Uterus (tissue), 4 donors: ENCODE results near the gene KRTAP10-3. TPM values are rescaled to one million over a fixed set of nuclear protein-coding genes. Genes with fewer than 3 reads are reported as not detected.
"Not testable (repeated sequence)": the region's sequence is repeated elsewhere in the genome, so short reads cannot be mapped to it uniquely, and the experiment has no call there.

Experiments
- DNase-seq, 2 donors: peaks; one replicate each; pipeline ENCODE4 v3.0.0-alpha.2; 2019 to 2020
- H3K27ac ChIP-seq, 2 donors: fragments of 200-600 bp; sonication (generic); 1 replicate in 1 of 2; 2 replicates in 1 of 2; pipeline ENCODE4 v1.5.1; 2016 to 2018
- H3K27me3 ChIP-seq, 2 donors: fragments of 200-600 bp; sonication (generic); one replicate each; pipeline ENCODE4 v1.5.1; 2018 to 2019; ENCODE audit warnings: control low read depth in 1 of 2
- H3K36me3 ChIP-seq, 2 donors: fragments of 200-600 bp; sonication (generic); one replicate each; pipeline ENCODE4 v1.5.1; 2019; ENCODE audit warnings: control low read depth in 1 of 2
- H3K4me1 ChIP-seq, 2 donors: fragments of 200-600 bp; sonication (generic); one replicate each; pipeline ENCODE4 v1.5.1; 2018 to 2019; ENCODE audit warnings: control low read depth in 1 of 2
- H3K4me3 ChIP-seq, 2 donors: fragments of 200-600 bp; sonication (generic); 1 replicate in 1 of 2; 2 replicates in 1 of 2; pipeline ENCODE4 v1.5.1; 2018 to 2019; ENCODE audit warnings: mild to moderate bottlenecking in 1 of 2
- H3K9me3 ChIP-seq, 2 donors: fragments of 200-600 bp; sonication (generic); one replicate each; pipeline ENCODE4 v1.5.1; 2019; ENCODE audit warnings: control low read depth in 1 of 2
- POLR2A ChIP-seq, 2 donors: fragments of 450-650 bp; IDR thresholded peaks; one replicate each; pipeline ENCODE4 v1.6.1; 2016; ENCODE audit warnings: antibody characterized with exemption in 2 of 2, mild to moderate bottlenecking in 1 of 2, moderate library complexity in 1 of 2
- intact Hi-C: fragments of 100-400 bp; cut with DNase I; formaldehyde crosslinking; loops from one replicate; pipeline ENCODE4 v1.15.1; 2023; ENCODE audit warnings: low total_unique reads
- total RNA-seq, 4 donors: library from RNA; depleted of rRNA in 3 of 4; stranded (reverse); fragments of >200 nt in 3 of 4; gene quantifications; one replicate each; pipeline versions ENCODE4 v1.1.0 to v1.2.4, GENCODE V29; 2014 to 2023
- TF ChIP-seq, protein P1 (sequence below), 4 experiments: fragments of 200-600 bp in 2 of 4; fragments of 450-650 bp in 2 of 4; sonication (generic) in 2 of 4; IDR thresholded peaks; one replicate each; pipeline ENCODE4 v1.5.1; 2016 to 2019; ENCODE audit warnings: antibody characterized with exemption in 4 of 4, mild to moderate bottlenecking in 2 of 4, moderate library complexity in 1 of 4
- donor health status: DM: yes; HTN: yes; CAD: no.

The KRTAP10-3 gene
- total RNA-seq, 4 donors from 2014 or later, result not detected

DNA sequence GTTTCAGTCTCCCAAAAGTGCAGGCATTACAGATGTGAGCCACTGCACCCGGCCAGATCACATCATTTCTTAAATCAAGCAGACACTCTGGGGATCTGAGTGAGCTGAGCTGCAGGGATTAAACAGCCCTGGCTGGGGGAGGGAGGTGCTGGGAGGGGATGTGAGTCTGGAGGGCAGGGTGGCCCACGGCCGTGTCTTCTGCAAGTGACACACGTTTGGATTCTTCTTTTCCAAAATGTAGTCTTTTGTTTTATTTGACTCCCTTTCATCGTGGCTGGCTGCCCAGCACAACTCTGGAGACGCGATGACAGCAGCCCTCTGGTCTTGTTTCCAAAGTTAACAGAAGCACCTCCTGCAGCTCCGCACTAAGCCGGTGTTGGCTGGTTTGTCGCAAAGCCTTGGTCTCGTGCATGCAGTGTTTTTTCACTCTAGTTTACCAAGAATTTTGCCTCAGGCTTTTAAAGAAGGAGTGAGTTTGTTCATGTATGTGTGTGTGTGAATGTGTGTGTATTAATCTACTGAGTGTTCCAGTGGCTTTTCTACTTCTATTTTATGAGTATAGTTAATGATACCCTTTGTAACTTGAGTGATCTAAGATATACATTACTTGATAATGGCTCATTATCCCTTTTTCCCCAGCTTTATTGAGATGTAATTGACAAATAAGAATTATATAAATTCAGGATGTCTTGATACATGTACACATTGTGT is 24.6 kb upstream of the KRTAP10-3 start:
- TF ChIP-seq, protein P1, sequence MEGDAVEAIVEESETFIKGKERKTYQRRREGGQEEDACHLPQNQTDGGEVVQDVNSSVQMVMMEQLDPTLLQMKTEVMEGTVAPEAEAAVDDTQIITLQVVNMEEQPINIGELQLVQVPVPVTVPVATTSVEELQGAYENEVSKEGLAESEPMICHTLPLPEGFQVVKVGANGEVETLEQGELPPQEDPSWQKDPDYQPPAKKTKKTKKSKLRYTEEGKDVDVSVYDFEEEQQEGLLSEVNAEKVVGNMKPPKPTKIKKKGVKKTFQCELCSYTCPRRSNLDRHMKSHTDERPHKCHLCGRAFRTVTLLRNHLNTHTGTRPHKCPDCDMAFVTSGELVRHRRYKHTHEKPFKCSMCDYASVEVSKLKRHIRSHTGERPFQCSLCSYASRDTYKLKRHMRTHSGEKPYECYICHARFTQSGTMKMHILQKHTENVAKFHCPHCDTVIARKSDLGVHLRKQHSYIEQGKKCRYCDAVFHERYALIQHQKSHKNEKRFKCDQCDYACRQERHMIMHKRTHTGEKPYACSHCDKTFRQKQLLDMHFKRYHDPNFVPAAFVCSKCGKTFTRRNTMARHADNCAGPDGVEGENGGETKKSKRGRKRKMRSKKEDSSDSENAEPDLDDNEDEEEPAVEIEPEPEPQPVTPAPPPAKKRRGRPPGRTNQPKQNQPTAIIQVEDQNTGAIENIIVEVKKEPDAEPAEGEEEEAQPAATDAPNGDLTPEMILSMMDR (IDR thresholded peaks at IDR 0.05), result no peak
- no peak for TF ChIP-seq POLR2A (IDR thresholded peaks at IDR 0.05)
- intact Hi-C loops, result no loop called here
- H3K9me3 ChIP-seq, result no peaks in the 10 kb centered on the region
- DNase-seq, result no peak
- H3K4me3 ChIP-seq, result no peak overlapping the region
- peaks cover 0 to 4% of the 10 kb centered on the region in 2 donors for H3K27me3 ChIP-seq
- H3K4me1 ChIP-seq, result no peaks in the 10 kb centered on the region
- no peak overlapping the region for H3K27ac ChIP-seq
- no peaks in the 10 kb centered on the region for H3K36me3 ChIP-seq

DNA sequence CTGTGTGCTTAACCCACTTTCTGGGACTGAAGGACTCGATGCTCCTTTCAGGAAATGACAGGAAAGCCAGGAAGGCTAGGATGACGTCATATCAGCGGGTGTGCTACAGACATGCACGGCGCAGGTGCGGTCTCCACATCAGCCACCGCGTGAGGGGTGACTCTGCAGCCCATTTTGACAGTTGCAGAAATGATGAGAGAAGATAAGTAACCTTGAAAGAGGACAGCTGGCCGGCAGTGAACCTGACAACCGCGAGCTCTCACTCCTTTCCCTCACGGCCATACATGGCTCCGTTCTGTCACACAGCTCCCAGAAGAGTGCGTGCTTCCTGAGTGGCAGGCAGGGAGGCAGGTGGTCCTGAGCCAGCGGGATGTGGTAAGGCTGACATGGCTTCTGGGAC is 23.5 kb upstream of the KRTAP10-3 start:
- peaks cover 0 to 4% of the 10 kb centered on the region in 2 donors for H3K27me3 ChIP-seq
- H3K36me3 ChIP-seq, result no peaks in the 10 kb centered on the region
- no peak overlapping the region for H3K27ac ChIP-seq
- no peaks in the 10 kb centered on the region for H3K4me1 ChIP-seq
- H3K9me3 ChIP-seq, result no peaks in the 10 kb centered on the region
- no peak for TF ChIP-seq POLR2A (IDR thresholded peaks at IDR 0.05)
- TF ChIP-seq, protein P1 (IDR thresholded peaks at IDR 0.05), result no peak
- H3K4me3 ChIP-seq, result no peak overlapping the region
- intact Hi-C loops, result no loop called here
- no peak for DNase-seq

DNA sequence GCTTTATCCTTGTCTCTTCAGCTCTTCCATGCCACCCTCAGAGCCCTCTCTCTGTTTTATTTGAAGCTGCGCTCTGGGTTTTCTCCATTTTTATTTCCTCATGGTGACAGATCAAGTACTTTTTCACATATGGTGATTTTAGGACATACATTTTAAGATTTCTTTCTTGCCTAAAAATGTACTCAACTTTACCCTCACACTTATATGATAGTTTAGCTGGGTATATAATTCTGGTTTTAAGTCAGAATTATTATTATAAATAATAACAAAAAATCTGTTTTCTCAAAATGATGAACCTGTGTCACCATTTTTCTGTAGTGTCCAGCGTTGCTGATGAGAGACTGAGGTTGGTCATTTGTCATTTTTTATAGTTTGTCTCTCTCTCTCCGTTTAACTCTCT is 22.6 kb upstream of the KRTAP10-3 start:
- no peaks in the 10 kb centered on the region for H3K9me3 ChIP-seq
- H3K36me3 ChIP-seq, result no peaks in the 10 kb centered on the region
- TF ChIP-seq, protein P1 (IDR thresholded peaks at IDR 0.05), result no peak
- TF ChIP-seq POLR2A (IDR thresholded peaks at IDR 0.05), result no peak
- H3K27me3 ChIP-seq, result peaks cover 0 to 4% of the 10 kb centered on the region in 2 donors
- no peaks in the 10 kb centered on the region for H3K4me1 ChIP-seq
- H3K27ac ChIP-seq, result no peak overlapping the region
- intact Hi-C loops, result no loop called here
- H3K4me3 ChIP-seq, result no peak overlapping the region
- no peak for DNase-seq

DNA sequence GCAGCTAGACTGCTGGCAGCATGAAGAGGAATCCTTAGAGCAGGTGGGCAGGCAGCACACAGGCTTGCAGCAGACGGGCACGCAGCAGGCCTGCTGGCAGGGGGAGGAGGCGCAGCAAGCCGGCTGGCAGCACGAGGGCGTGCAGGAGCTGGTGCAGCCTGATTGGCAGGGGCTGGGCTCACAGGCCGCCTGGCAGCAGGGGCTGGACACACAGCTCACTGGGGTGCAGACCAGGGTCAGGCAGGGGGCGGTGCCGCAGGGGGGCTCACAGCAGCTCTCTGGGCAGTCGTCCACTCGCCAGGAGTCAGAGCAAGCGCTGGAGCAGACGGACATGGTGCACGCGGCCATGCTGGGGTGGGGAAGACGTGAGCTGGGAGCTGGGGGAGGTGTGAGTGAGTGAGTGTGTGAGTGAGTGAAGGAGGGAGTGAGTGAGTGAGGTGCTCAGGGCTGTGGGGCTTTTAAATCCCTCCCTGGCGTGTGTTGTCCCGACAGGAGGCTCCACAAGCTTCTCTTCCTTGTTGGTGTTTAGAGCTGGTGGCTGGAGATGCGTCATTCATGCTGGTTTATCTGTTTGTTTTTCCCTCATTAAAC is 21.7 kb upstream of the KRTAP10-3 start, which contains the start of gene KRTAP10-5:
Gene KRTAP10-5 (minus strand): TSS at position 374 of the 591 bp plus-strand sequence. CDS start 26 bp downstream, at position 348.
- intact Hi-C loops, H3K9me3 ChIP-seq: not testable (repeated sequence)

DNA sequence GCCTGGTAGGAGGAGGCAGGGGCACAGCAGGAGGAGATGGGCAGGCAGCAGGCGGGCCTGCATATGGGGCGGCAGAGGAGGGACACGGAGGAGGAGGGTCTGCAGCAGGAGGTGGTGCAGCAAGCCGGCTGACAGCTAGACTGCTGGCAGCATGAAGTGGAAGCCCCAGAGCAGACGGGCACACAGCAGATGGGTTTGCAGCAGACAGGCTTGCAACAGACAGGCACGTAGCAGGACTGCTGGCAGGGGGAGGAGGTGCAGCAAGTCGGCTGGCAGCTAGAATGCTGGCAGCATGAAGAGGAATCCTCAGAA is 21.2 kb upstream of the KRTAP10-3 start:
- H3K27me3 ChIP-seq, result peaks cover 0 to 4% of the 10 kb centered on the region in 2 donors
- H3K27ac ChIP-seq, result no peak overlapping the region
- no peak for DNase-seq
- H3K4me1 ChIP-seq, result no peaks in the 10 kb centered on the region
- no peaks in the 10 kb centered on the region for H3K9me3 ChIP-seq
- intact Hi-C loops, result no loop called here
- H3K4me3 ChIP-seq, result no peak overlapping the region
- no peaks in the 10 kb centered on the region for H3K36me3 ChIP-seq
- TF ChIP-seq POLR2A (IDR thresholded peaks at IDR 0.05), result no peak
- TF ChIP-seq, protein P1 (IDR thresholded peaks at IDR 0.05), result no peak

More for the DNA sequence above, 21.7 kb upstream of the KRTAP10-3 start, which contains the start of gene KRTAP10-5:
- H3K27ac ChIP-seq, H3K36me3 ChIP-seq, H3K4me1 ChIP-seq, DNase-seq, H3K27me3 ChIP-seq, H3K4me3 ChIP-seq: not testable (repeated sequence)
